Fibroblast of mammary gland (primary cell): ENCODE measurements around the gene MALAT1.

Experiments used
- DNase-seq: peaks from one replicate; pipeline ENCODE4 v3.0.0-alpha.2; 2010; ENCODE audit warnings: low read depth
- H3K4me3 ChIP-seq: 2 replicates; pipeline ENCODE4 v1.5.1; 2011; ENCODE audit warnings: low read depth, mild to moderate bottlenecking, low read length, moderate library complexity; ENCODE audit not compliant: control insufficient read depth
- TF ChIP-seq, protein P1 (sequence below): conservative IDR thresholded peaks from 2 replicates; pipeline ENCODE4 v1.5.1; 2011; ENCODE audit warnings: low read depth, low read length, inconsistent platforms; ENCODE audit not compliant: control insufficient read depth, insufficient read depth

The MALAT1 gene

DNA sequence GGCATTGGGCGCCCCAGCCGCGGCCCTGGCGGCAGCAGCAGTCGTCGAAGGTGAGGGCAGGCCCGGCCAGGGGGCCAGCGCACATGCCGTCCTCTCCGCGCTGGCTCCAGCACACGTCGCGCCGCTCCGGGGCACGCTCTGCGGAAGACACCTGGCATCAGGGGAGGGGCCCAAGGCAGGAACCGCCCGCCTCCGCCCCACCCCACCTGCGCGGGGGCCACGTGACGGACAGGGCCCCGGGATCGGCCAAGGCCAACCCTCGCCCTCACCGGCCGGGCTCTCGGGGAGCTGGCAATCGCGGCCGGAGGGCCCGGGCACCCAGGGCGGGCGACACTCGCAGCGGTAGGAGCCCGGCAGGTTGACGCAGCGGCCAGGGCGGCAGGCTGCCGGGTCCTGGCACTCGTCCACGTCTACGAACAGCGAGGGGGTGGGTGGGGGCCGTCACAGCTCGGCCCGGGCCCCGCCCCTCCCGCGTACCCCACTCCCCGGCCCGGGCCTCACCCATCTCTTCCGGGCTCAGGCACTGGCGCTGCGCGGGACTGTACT, 41.0 kb downstream of the MALAT1 start:
- TF ChIP-seq, protein P1, sequence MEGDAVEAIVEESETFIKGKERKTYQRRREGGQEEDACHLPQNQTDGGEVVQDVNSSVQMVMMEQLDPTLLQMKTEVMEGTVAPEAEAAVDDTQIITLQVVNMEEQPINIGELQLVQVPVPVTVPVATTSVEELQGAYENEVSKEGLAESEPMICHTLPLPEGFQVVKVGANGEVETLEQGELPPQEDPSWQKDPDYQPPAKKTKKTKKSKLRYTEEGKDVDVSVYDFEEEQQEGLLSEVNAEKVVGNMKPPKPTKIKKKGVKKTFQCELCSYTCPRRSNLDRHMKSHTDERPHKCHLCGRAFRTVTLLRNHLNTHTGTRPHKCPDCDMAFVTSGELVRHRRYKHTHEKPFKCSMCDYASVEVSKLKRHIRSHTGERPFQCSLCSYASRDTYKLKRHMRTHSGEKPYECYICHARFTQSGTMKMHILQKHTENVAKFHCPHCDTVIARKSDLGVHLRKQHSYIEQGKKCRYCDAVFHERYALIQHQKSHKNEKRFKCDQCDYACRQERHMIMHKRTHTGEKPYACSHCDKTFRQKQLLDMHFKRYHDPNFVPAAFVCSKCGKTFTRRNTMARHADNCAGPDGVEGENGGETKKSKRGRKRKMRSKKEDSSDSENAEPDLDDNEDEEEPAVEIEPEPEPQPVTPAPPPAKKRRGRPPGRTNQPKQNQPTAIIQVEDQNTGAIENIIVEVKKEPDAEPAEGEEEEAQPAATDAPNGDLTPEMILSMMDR, result no peak
- peak overlapping the region; percentile 54 for H3K4me3 ChIP-seq
- no peak for DNase-seq

DNA sequence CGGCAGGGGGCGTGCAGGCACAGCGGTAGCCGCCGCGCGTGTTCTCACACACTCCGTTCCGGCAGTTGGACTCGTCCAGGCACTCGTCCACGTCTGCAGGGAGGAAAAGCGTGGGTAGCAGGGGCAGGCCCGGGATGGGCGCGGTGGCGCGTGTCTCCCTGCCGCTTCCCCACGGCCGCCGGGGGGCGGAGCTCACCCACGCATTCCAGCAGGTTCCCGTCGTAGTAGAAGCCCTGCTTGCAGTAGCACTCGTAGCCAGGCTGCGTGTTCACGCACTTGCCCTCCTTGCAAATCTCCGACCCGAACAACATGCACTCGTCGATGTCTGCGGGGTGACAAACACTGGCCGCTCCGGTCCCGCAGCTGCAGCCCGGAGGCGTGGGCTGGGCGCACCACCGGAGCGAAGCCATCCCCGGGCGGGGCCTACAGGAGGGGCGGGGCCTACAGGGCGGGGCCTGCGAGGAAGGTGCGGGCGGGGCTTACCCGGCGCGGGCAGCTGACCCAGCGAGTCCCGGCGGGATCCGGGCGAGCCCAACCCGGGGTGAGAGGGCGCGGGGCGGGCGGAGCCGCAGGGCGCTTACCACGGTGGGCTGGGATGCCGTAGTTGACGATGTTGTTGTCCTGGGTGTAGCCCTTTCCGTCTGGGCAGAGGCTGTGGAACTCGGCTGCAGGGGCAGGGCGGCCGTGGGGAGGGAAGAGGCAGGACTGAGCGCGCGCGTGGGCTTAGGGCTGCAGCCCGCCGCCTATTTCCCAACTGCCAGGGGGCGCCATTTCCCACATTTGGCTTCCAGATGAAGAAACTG, 41.6 kb downstream of the MALAT1 start:
- peak overlapping the region; percentile 54 for H3K4me3 ChIP-seq
- peak; percentile 81 for DNase-seq
- TF ChIP-seq, protein P1, result peak; percentile 66

DNA sequence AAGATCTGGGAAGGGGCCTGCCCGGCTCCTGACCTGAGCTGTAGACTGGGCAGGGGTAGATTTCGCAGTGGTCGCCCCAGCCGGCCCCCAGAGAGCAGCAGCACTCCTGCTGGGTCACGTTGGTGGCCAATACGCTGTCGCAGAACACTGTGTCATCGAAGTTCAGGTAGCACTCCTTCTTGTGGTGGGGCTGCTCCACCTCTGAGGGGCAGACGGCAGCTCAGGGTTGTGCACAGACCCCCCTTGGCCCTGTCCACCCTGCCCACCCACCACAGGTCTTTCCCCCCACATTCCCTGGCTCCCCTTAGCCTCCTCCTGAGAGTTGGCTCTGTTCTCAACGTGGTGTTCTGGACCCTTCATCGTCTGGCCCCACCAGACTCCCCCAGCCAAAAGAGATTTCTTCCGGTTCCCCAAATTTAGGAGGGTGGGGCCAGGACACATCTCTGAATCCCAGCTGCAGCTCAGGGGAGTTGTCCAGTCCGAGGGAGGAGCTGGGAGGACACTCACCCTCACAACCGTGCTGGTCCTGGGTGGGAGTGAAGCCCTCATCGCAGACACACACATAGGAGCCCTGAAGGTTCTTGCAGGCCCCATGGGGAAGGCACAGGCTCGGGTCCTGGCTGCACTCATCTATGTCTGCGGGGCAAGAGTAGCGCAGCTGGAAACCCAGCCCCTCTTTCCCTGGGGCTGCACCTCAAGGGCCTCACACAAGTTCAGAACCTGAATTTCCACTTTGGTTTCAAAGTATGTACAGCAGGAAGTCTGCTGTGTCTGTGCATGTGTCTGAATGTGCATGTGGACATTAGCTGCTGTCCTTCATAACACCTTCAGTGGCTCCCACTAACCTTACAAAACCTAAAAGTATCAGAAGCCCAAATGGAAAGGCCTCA, 42.5 kb downstream of the MALAT1 start:
- peak overlapping the region; percentile 38 for H3K4me3 ChIP-seq
- DNase-seq, result no peak
- TF ChIP-seq, protein P1, result no peak

DNA sequence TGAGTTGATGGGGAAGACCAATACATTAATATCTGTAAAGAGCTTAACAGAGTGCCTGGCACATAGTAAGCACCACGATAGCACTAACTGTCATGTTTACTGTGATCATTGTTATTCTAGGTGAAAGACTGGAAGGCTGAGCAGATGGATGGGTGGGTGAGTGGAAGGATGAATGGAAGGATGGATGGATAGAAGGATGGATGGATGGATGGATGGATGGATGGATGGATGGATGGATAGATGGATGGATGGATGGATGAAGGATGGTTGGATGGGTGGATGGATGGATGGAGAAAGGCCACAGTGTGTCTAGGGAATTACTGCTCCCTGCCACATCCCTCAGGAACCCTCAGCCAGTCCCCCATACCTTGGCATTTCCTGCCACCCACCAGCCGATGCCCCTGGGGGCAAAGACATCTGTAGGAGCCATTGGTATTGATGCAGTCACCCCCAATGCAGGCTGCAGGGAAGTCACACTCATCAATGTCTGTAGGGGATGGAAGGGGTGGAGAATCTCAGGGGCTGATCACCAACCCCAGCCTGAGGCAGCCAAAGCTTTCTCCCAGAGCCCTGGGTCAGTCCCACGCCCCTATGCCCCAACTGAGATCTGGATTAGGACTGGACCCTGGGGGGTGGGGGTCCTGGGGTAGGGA, 44.0 kb downstream of the MALAT1 start:
- no peak overlapping the region for H3K4me3 ChIP-seq
- DNase-seq, result no peak
- TF ChIP-seq, protein P1, result no peak

DNA sequence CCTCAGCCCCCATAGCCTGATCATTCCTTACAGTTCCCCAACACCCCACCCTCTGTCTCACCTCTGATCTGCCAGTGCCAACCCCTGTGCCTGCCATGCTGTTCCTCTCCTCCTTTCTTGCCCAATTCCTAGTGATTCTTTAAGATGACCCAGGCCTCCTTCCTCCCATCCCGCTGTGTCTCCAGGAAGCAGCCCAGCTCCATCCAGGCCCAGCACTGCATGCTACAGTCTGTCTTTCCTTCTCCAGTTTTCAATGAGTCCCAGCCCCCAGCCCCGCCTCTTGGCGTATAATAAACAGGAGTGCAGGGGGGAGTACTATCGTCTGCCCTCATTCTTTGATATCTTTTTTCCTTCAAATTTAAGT, 47.0 kb downstream of the MALAT1 start:
- H3K4me3 ChIP-seq, result no peak overlapping the region
- TF ChIP-seq, protein P1, result no peak
- no peak for DNase-seq

DNA sequence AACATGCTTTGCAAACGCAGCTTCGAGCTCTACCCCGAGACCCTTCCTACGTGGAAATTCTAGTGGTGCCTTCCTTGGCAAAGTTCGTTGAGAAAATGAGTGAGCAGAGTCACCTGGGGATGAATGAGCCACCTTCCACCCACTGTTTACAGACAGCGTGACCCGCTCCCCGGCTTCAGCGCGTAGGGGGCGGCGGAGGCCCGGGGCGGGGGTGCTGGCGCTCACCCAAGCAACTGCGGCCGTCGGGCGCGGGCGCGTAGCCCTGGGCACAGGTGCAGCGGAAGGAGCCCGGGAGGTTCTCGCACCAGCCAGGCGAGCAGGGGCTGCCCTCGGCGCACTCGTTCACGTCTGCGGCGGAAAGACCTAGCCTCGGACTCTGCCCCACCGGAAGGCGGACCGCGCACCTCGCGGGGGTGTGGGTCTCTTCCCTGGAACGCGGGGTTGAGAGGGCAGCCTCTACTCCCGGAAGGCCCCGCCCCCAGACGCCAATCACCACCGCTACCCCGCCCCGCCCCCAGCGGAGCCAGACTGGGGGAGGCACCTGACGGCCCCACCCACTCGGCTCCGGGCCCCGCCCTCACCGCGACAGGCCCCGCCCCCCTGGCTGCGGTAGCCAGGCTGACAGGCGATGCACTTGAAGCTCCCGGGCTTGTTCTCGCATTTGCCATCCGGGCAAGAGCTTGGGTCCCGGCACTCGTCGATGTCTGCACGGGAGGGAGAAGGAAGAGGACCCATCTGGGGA, 47.5 kb downstream of the MALAT1 start:
- no peak overlapping the region for H3K4me3 ChIP-seq
- no peak for DNase-seq
- TF ChIP-seq, protein P1, result no peak
